Tibial nerve (tissue), 4 donors: Measurements from ENCODE around the gene SMO. TPM values are rescaled to one million over a fixed set of nuclear protein-coding genes. Genes with fewer than 3 reads are reported as not detected.
A peak's percentile ranks its signal among the peaks of the same experiment; 100 is the strongest.
"Not testable (repeated sequence)": the region's sequence is repeated elsewhere in the genome, so short reads cannot be mapped to it uniquely, and the experiment has no call there.

Source experiments
- DNase-seq, 2 donors: peaks; one replicate each; pipeline ENCODE4 v3.0.0-alpha.2; 2019; ENCODE audit warnings: low spot score in 2 of 2
- H3K27ac ChIP-seq, 4 donors: fragments of 200-600 bp; sonication (generic) in 3 of 4; one replicate each; pipeline ENCODE4 v1.5.1; 2017 to 2019; ENCODE audit warnings: mild to moderate bottlenecking in 1 of 4
- H3K27me3 ChIP-seq, 2 donors: fragments of 200-600 bp; sonication (generic) in 1 of 2; one replicate each; pipeline versions ENCODE4 v1.5.1 to v1.6.0; 2017 to 2019
- H3K36me3 ChIP-seq, 3 donors: fragments of 200-600 bp; sonication (generic); one replicate each; pipeline ENCODE4 v1.5.1; 2018 to 2019
- H3K4me1 ChIP-seq, 4 donors: fragments of 200-600 bp; sonication (generic) in 3 of 4; one replicate each; pipeline ENCODE4 v1.5.1; 2017 to 2019
- H3K4me3 ChIP-seq, 4 donors: fragments of 200-600 bp; sonication (generic) in 3 of 4; one replicate each; pipeline ENCODE4 v1.5.1; 2017 to 2019; ENCODE audit warnings: mild to moderate bottlenecking in 1 of 4, moderate library complexity in 1 of 4
- H3K9me3 ChIP-seq, 4 donors: fragments of 200-600 bp; sonication (generic) in 3 of 4; one replicate each; pipeline ENCODE4 v1.5.1; 2017 to 2019
- CTCF ChIP-seq, 5 experiments: fragments of 200-600 bp in 3 of 5; fragments of 450-650 bp in 2 of 5; sonication (generic) in 3 of 5; IDR thresholded peaks; one replicate each; pipeline ENCODE4 v1.5.1; 2016 to 2019; ENCODE audit warnings: antibody characterized with exemption in 5 of 5, mild to moderate bottlenecking in 3 of 5, moderate library complexity in 2 of 5
- EP300 ChIP-seq, 2 donors: sonication (generic); formaldehyde crosslinking; IDR thresholded peaks; one replicate each; pipeline ENCODE4 v1.6.1; 2017; ENCODE audit warnings: antibody characterized with exemption in 2 of 2, mild to moderate bottlenecking in 1 of 2
- POLR2A ChIP-seq, 2 donors: fragments of 450-650 bp; IDR thresholded peaks; one replicate each; pipeline ENCODE4 v1.6.1; 2017; ENCODE audit warnings: antibody characterized with exemption in 2 of 2, mild to moderate bottlenecking in 2 of 2, moderate library complexity in 2 of 2
- WGBS, 2 donors: methylation state at CpG; one replicate each; pipeline ENCODE4 v1.1.5; 2018; 5-methylcytosine and 5-hydroxymethylcytosine counted together
- total RNA-seq, 4 donors: library from RNA; depleted of rRNA; stranded (reverse); fragments of >200 nt; gene quantifications; one replicate each; pipeline ENCODE4 v1.1.0, GENCODE V29; 2016

SMO gene
- total RNA-seq, 4 donors from 2014 or later, result 26.4 to 65.7 (median 51.5) TPM

GRCh38 chr7:129210256-129210988 is 22.0 kb downstream of the SMO start:
- no peaks in the 10 kb centered on the region for H3K27me3 ChIP-seq
- H3K36me3 ChIP-seq, result peaks cover 0 to 42% (median 0%) of the 10 kb centered on the region in 3 donors
- TF ChIP-seq EP300 (IDR thresholded peaks at IDR 0.05) (no peak), CTCF (IDR thresholded peaks at IDR 0.05) (peak; percentile 65 to 94 (median 79)), POLR2A (IDR thresholded peaks at IDR 0.05) (no peak)
- H3K4me1 ChIP-seq, result peaks cover 0 to 33% (median 8%) of the 10 kb centered on the region in 4 donors
- DNase-seq, result peak; percentile 78 to 89
- H3K27ac ChIP-seq, result no peak overlapping the region
- H3K4me3 ChIP-seq, result no peak overlapping the region
- WGBS, 2 donors, result 70 to 87% methylated on average over 14 to 16 of the region's 16 CpGs
- H3K9me3 ChIP-seq, result no peaks in the 10 kb centered on the region

GRCh38 chr7:129210989-129211312 is 22.5 kb downstream of the SMO start:
- TF ChIP-seq CTCF (IDR thresholded peaks at IDR 0.05) (no peak), POLR2A (IDR thresholded peaks at IDR 0.05) (no peak), EP300 (IDR thresholded peaks at IDR 0.05) (no peak)
- Histone ChIP-seq H3K36me3 (peaks cover 0 to 37% (median 0%) of the 10 kb centered on the region in 3 donors), H3K9me3 (no peaks in the 10 kb centered on the region), H3K27ac (no peak overlapping the region), H3K27me3 (no peaks in the 10 kb centered on the region), H3K4me3 (no peak overlapping the region), H3K4me1 (peaks cover 0 to 33% (median 8%) of the 10 kb centered on the region in 4 donors)
- no peak for DNase-seq
- WGBS, 2 donors, result 87 to 92% methylated on average over 14 of the region's 14 CpGs

GRCh38 chr7:129212126-129212525 is 23.7 kb downstream of the SMO start:
- Histone ChIP-seq H3K27ac (no peak overlapping the region), H3K4me1 (peaks cover 0 to 33% (median 8%) of the 10 kb centered on the region in 4 donors), H3K36me3 (peaks cover 0 to 26% (median 0%) of the 10 kb centered on the region in 3 donors), H3K27me3 (no peaks in the 10 kb centered on the region), H3K4me3 (no peak overlapping the region), H3K9me3 (no peaks in the 10 kb centered on the region)
- DNase-seq, result no peak
- no peak for TF ChIP-seq EP300 (IDR thresholded peaks at IDR 0.05)
- TF ChIP-seq POLR2A (IDR thresholded peaks at IDR 0.05), result no peak
- no peak for TF ChIP-seq CTCF (IDR thresholded peaks at IDR 0.05)
- WGBS, 2 donors, result 86 to 90% methylated on average over 9 to 14 of the region's 14 CpGs

- no peak for TF ChIP-seq CTCF (IDR thresholded peaks at IDR 0.05)
- no peak for TF ChIP-seq POLR2A (IDR thresholded peaks at IDR 0.05)
- no peak for TF ChIP-seq EP300 (IDR thresholded peaks at IDR 0.05)
- H3K27me3 ChIP-seq, result no peaks in the 10 kb centered on the region
- no peaks in the 10 kb centered on the region for H3K9me3 ChIP-seq
- no peak overlapping the region for H3K4me3 ChIP-seq
- peaks cover 0 to 25% (median 0%) of the 10 kb centered on the region in 3 donors for H3K36me3 ChIP-seq
- no peak overlapping the region for H3K27ac ChIP-seq
- 76 to 86% methylated on average over 4 of the region's 4 CpGs for WGBS, 2 donors
- DNase-seq, result no peak
- H3K4me1 ChIP-seq, result peaks cover 0 to 33% (median 8%) of the 10 kb centered on the region in 4 donors
Observed at GRCh38 chr7:129212596-129212995, 24.2 kb downstream of the SMO start.

- no peak for TF ChIP-seq POLR2A (IDR thresholded peaks at IDR 0.05)
- no peak for TF ChIP-seq CTCF (IDR thresholded peaks at IDR 0.05)
- TF ChIP-seq EP300 (IDR thresholded peaks at IDR 0.05), result no peak
- no peak overlapping the region for H3K4me3 ChIP-seq
- WGBS, 2 donors, result 38 to 54% methylated on average over 12 to 15 of the region's 15 CpGs
- H3K4me1 ChIP-seq, result peaks cover 0 to 30% (median 6%) of the 10 kb centered on the region in 4 donors
- peaks cover 0 to 25% (median 0%) of the 10 kb centered on the region in 3 donors for H3K36me3 ChIP-seq
- peak in 1 of 2 donors; percentile 25 for DNase-seq
- no peak overlapping the region for H3K27ac ChIP-seq
- H3K9me3 ChIP-seq, result no peaks in the 10 kb centered on the region
- no peaks in the 10 kb centered on the region for H3K27me3 ChIP-seq
Observed at GRCh38 chr7:129213828-129214227, 25.4 kb downstream of the SMO start.

- H3K36me3 ChIP-seq, result peaks cover 0 to 25% (median 0%) of the 10 kb centered on the region in 3 donors
- not testable (repeated sequence) for H3K9me3 ChIP-seq, H3K27ac ChIP-seq, DNase-seq, H3K4me3 ChIP-seq, H3K27me3 ChIP-seq
- peaks cover 0 to 14% (median 0%) of the 10 kb centered on the region in 4 donors for H3K4me1 ChIP-seq
- 93 to 98% methylated on average over 15 of the region's 15 CpGs for WGBS, 2 donors
Observed at GRCh38 chr7:129215691-129216090, 27.3 kb downstream of the SMO start.

- Histone ChIP-seq H3K36me3 (peaks cover 0 to 20% (median 0%) of the 10 kb centered on the region in 3 donors), H3K4me1 (peaks cover 0 to 11% (median 0%) of the 10 kb centered on the region in 4 donors)
- not testable (repeated sequence) for H3K27me3 ChIP-seq, DNase-seq, H3K27ac ChIP-seq, H3K9me3 ChIP-seq, H3K4me3 ChIP-seq
- WGBS, 2 donors, result 90 to 95% methylated on average over 17 to 20 of the region's 34 CpGs
Observed at GRCh38 chr7:129216101-129216715, 27.8 kb downstream of the SMO start.
